C4-2B (cell line): ENCODE results near the gene RHNO1.

Source experiments
- ZFX ChIP-seq: fragments of 450-650 bp; IDR thresholded peaks from 2 replicates; pipeline ENCODE4 v1.6.1; 2017
- TF ChIP-seq, protein P1 (sequence below): fragments of 450-650 bp; conservative IDR thresholded peaks from 2 replicates; pipeline ENCODE4 v1.5.1; 2017; ENCODE audit warnings: mild to moderate bottlenecking

- TF ChIP-seq, protein P1, sequence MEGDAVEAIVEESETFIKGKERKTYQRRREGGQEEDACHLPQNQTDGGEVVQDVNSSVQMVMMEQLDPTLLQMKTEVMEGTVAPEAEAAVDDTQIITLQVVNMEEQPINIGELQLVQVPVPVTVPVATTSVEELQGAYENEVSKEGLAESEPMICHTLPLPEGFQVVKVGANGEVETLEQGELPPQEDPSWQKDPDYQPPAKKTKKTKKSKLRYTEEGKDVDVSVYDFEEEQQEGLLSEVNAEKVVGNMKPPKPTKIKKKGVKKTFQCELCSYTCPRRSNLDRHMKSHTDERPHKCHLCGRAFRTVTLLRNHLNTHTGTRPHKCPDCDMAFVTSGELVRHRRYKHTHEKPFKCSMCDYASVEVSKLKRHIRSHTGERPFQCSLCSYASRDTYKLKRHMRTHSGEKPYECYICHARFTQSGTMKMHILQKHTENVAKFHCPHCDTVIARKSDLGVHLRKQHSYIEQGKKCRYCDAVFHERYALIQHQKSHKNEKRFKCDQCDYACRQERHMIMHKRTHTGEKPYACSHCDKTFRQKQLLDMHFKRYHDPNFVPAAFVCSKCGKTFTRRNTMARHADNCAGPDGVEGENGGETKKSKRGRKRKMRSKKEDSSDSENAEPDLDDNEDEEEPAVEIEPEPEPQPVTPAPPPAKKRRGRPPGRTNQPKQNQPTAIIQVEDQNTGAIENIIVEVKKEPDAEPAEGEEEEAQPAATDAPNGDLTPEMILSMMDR, result no peak; the same call in 1 of the 2 replicates
- peak; percentile 75 for TF ChIP-seq ZFX
Measured at GRCh38 chr12:2877047-2877952, at the start of gene RHNO1, which contains the start of gene FOXM1.
